Measurements from ENCODE around the gene CPED1.

Gene CPED1

DNA sequence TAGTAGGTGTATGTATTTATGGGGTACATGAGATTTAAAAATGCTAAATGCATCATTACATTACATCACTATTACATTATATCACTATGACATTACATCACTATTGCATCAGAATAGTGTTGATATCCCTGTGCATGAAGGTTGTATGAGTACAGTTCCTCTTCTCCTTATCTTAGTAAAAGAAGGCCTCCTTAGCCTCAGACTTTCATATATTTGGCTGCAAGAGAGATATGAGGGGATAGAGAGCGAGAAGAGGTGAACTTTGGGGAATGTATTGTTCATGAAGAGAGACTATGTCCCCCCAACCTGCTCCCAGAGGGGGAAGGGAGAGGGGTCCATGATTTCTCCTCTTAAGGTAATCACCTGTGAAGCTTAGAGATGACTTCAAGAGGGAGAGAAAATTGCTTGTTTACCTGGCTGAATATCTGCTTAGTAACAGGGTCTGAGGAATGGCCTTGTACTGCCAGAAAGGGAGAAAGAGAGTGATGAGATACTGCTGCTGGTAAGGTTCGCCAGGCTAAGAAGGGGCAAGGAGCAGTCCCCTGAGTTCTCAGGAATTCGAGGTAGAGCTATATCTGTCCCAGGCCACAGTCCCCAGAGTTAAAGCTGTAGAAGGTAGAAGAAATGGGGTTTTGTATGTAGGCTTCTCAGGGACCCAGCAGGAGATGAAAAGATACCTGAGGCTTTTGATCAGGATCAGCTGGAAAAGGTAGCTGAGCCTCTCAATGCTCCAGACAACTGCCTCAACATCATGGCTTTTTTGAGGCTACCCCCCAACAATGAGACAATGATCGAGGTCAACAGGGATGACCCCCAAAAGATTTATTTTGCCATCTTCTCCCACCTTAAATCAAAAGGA is 171.9 kb downstream of the CPED1 start:
- TF ChIP-seq, protein P1, sequence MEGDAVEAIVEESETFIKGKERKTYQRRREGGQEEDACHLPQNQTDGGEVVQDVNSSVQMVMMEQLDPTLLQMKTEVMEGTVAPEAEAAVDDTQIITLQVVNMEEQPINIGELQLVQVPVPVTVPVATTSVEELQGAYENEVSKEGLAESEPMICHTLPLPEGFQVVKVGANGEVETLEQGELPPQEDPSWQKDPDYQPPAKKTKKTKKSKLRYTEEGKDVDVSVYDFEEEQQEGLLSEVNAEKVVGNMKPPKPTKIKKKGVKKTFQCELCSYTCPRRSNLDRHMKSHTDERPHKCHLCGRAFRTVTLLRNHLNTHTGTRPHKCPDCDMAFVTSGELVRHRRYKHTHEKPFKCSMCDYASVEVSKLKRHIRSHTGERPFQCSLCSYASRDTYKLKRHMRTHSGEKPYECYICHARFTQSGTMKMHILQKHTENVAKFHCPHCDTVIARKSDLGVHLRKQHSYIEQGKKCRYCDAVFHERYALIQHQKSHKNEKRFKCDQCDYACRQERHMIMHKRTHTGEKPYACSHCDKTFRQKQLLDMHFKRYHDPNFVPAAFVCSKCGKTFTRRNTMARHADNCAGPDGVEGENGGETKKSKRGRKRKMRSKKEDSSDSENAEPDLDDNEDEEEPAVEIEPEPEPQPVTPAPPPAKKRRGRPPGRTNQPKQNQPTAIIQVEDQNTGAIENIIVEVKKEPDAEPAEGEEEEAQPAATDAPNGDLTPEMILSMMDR (IDR thresholded peaks at IDR 0.05; ENCODE audit: insufficient read depth, low read depth, low read length, missing control alignments), result no peak
- no peak overlapping the region for H3K4me3 ChIP-seq (ENCODE audit: low read depth, low read length)
- no peak for DNase-seq (ENCODE audit: low read depth)

DNA sequence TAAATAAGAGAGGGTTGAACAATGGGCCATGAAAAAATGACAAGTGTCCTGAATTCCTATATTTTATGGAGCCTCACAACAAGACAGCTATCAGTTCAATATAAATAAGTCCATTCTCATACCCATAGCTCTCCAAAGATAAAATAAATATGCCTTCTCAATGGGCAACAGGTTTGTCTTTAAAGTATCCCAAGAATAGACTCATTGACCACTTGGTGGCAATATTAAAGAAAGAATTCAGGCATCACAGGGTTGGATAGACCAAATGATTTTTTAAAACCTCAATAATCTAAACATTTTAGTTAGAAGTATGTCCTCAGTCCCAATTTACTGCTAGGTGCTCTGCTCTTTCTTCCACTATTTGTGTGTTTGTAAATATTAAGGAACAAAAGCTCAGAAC is 175.2 kb downstream of the CPED1 start:
- no peak for DNase-seq (ENCODE audit: low read depth)
- TF ChIP-seq, protein P1 (IDR thresholded peaks at IDR 0.05; ENCODE audit: insufficient read depth, low read depth, low read length, missing control alignments), result no peak
- no peak overlapping the region for H3K4me3 ChIP-seq (ENCODE audit: low read depth, low read length)

DNA sequence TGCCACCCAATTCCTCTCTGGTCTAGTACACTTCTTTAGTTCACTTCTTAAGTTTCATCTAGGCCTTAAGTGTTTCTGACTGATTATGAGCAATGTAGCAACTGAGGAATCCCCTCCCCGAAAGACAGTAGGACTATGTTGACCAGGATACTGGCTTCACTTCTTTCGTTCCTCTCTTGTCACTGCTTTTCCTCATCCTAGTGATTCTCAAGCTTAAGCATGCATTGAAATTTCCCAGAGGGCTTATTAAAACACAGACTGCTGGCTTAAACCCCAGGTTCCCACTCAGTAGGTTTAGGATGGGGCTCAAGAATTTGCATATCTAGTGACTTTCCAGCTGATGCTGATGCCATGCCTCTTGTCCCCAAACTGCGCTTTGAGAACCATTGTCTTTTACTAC is 175.7 kb downstream of the CPED1 start:
- DNase-seq (ENCODE audit: low read depth), result no peak
- TF ChIP-seq, protein P1 (IDR thresholded peaks at IDR 0.05; ENCODE audit: insufficient read depth, low read depth, low read length, missing control alignments), result no peak
- no peak overlapping the region for H3K4me3 ChIP-seq (ENCODE audit: low read depth, low read length)

DNA sequence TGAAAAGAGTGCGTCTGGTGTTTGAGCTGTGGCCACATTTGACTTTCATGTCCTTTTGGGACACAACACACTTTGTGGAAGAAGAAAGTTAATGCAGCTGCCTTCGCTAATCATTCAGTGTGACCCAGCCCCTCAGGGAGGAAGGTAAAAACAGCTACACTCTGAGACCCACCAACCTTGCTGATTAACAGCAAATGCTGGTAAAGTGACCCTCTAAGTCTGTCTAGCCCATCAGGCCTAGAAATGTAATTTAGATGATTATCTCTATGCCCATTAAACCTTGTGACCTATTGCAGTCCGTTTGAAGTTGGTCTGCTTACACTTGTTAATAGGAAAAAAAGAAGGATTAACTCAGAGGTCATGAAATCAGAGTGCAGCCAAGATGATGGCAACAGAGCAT is 178.4 kb downstream of the CPED1 start:
- DNase-seq (ENCODE audit: low read depth), result no peak
- TF ChIP-seq, protein P1 (IDR thresholded peaks at IDR 0.05; ENCODE audit: insufficient read depth, low read depth, low read length, missing control alignments), result no peak
- no peak overlapping the region for H3K4me3 ChIP-seq (ENCODE audit: low read depth, low read length)

DNA sequence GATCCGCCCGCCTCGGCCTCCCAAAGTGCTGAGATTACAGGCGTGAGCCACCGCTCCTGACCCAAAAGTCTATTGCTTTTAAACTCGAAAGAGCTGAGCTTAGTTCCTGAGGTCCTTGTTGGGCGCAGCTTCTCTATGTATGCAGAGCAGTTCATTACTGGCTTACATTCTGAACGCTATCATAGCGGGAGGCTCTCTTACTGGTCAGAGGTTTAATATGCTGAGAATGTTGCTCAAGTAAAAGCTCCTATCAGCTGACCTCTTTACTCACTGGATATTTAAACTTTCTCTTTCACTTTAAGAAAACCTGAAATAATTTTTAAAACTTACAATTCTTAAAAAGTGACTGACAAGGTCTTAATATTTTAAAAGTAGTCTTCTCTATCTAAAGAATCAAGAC is 179.5 kb downstream of the CPED1 start:
- no peak for DNase-seq (ENCODE audit: low read depth)
- TF ChIP-seq, protein P1 (IDR thresholded peaks at IDR 0.05; ENCODE audit: insufficient read depth, low read depth, low read length, missing control alignments), result no peak
- H3K4me3 ChIP-seq (ENCODE audit: low read depth, low read length), result no peak overlapping the region

DNA sequence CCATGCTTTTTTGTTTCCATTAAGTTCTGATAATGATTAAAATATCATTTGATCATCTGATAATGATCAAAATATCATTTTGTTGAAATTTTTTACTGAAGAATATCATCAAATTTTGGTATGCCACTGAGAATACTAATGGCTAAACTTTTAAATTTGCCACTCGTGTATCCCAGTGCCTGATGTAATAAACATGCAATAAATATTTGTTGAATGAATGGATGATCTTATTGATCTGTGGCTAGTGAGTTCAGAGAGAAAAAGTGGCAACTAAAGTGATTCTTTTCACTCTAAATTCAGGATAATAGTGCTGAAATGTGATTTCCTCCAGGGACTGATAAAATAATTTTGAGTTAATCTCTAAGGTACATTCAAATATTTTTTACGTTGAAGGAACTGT is 181.0 kb downstream of the CPED1 start:
- no peak overlapping the region for H3K4me3 ChIP-seq (ENCODE audit: low read depth, low read length)
- TF ChIP-seq, protein P1 (IDR thresholded peaks at IDR 0.05; ENCODE audit: insufficient read depth, low read depth, low read length, missing control alignments), result no peak
- no peak for DNase-seq (ENCODE audit: low read depth)

DNA sequence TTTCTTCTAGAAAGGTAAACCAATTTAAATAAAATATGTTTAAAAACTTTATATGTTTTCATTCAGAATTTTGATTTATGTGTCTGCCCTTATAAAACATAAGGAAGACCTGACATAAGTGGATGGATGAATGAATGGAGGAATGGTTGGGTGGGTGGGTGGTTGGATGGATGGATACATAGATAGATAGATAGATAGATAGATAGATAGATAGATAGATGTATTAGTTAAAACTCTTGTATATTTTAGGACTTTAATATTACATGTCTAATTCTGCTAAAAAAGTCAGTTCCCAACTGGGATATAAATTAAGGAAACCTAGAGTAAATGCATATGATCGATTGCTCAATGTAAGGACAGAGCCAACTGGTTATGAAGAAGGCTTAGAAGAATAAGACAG is 184.0 kb downstream of the CPED1 start:
- no peak for DNase-seq (ENCODE audit: low read depth)
- TF ChIP-seq, protein P1 (IDR thresholded peaks at IDR 0.05; ENCODE audit: insufficient read depth, low read depth, low read length, missing control alignments), result no peak
- H3K4me3 ChIP-seq (ENCODE audit: low read depth, low read length), result no peak overlapping the region
